Measurements from ENCODE around the gene CEP120.

CEP120 gene

GRCh38 chr5:123358751-123359150 is 64.5 kb downstream of the CEP120 start:
- Histone ChIP-seq H2AFZ (ENCODE audit: low read length) (no peak overlapping the region), H3K9me3 (ENCODE audit: insufficient read depth, low read depth, low read length) (no peaks in the 10 kb centered on the region), H3K4me1 (ENCODE audit: insufficient read depth, low read length, poor library complexity, severe bottlenecking) (no peaks in the 10 kb centered on the region), H3K4me2 (ENCODE audit: low read depth, low read length, poor library complexity, severe bottlenecking) (no peak overlapping the region), H3K4me3 (ENCODE audit: low read length, poor library complexity, severe bottlenecking) (no peak overlapping the region), H3K9ac (ENCODE audit: low read depth, low read length, poor library complexity, severe bottlenecking) (no peak overlapping the region), H3K36me3 (ENCODE audit: insufficient read depth, low read length) (peaks cover 3% of the 10 kb centered on the region; the same call in 1 of the 2 replicates), H4K20me1 (ENCODE audit: insufficient read depth, low read length, poor library complexity, severe bottlenecking) (no peaks in the 10 kb centered on the region), H3K9me2 (replicated peaks; ENCODE audit: low read depth, low read length) (no peaks in the 10 kb centered on the region), H3K27me3 (ENCODE audit: insufficient read depth, low read length, poor library complexity, severe bottlenecking) (no peaks in the 10 kb centered on the region), H3F3A (ENCODE audit: low read depth) (no peaks in the 10 kb centered on the region), H3K79me2 (ENCODE audit: insufficient read depth, low read length) (no peaks in the 10 kb centered on the region)
- no peak for TF ChIP-seq CTCF (conservative IDR thresholded peaks at IDR 0.05; ENCODE audit: low read length)

DNA sequence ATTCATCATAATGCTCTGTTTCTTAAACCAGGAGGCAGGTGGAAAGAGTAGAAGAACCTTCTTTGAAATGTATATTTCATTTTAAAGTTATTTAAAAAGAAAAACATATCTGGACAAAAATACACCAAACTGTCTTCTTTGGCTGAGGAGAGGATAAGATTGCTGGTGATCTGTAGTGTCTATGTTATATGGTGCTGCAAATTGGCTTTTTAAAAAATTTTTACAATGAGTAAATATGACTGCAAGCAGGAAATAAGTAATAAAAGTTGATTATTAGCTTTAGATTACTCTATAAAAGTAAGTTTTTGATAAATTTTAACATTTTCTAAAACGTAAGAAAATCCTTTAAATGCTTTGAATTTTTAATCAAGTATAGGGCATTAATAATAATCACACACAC is 64.9 kb downstream of the CEP120 start:
- no peaks in the 10 kb centered on the region for H3K27me3 ChIP-seq (ENCODE audit: insufficient read depth, low read length, poor library complexity, severe bottlenecking)
- H3K9me2 ChIP-seq (replicated peaks; ENCODE audit: low read depth, low read length), result no peaks in the 10 kb centered on the region
- peaks cover 3% of the 10 kb centered on the region; the same call in 1 of the 2 replicates for H3K36me3 ChIP-seq (ENCODE audit: insufficient read depth, low read length)
- H2AFZ ChIP-seq (ENCODE audit: low read length), result no peak overlapping the region
- no peaks in the 10 kb centered on the region for H3K9me3 ChIP-seq (ENCODE audit: insufficient read depth, low read depth, low read length)
- H3K4me2 ChIP-seq (ENCODE audit: low read depth, low read length, poor library complexity, severe bottlenecking), result no peak overlapping the region
- H3K9ac ChIP-seq (ENCODE audit: low read depth, low read length, poor library complexity, severe bottlenecking), result no peak overlapping the region
- no peaks in the 10 kb centered on the region for H3K4me1 ChIP-seq (ENCODE audit: insufficient read depth, low read length, poor library complexity, severe bottlenecking)
- TF ChIP-seq EZH2phosphoT487 (IDR thresholded peaks at IDR 0.05; ENCODE audit: borderline replicate concordance) (no peak), CTCF (conservative IDR thresholded peaks at IDR 0.05; ENCODE audit: low read length) (no peak)
- no peaks in the 10 kb centered on the region for H3K79me2 ChIP-seq (ENCODE audit: insufficient read depth, low read length)
- H4K20me1 ChIP-seq (ENCODE audit: insufficient read depth, low read length, poor library complexity, severe bottlenecking), result no peaks in the 10 kb centered on the region
- no peak overlapping the region for H3K4me3 ChIP-seq (ENCODE audit: low read length, poor library complexity, severe bottlenecking)
- no peaks in the 10 kb centered on the region for H3F3A ChIP-seq (ENCODE audit: low read depth)

DNA sequence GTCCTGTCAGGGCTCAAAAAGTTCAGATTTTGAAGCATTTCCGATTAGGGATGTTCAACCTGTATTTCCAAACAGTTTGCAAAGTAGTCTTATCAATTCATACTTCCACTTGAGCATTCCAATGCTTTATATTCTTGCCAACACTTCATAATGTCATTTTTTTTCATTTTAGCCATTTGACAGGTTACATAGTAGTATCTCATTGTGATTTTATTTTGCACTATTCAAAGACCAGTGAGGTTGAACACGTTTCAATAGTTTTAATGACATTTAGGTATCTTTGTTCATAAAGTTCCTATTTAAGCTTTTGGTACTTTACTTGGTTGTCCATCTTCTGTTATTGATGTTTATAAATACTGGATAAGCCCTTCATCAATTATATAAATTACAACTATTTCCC is 71.4 kb downstream of the CEP120 start:
- Histone ChIP-seq H3K4me3 (ENCODE audit: low read length, poor library complexity, severe bottlenecking) (no peak overlapping the region), H3K79me2 (ENCODE audit: insufficient read depth, low read length) (no peaks in the 10 kb centered on the region), H3K9me2 (replicated peaks; ENCODE audit: low read depth, low read length) (no peaks in the 10 kb centered on the region), H3K9ac (ENCODE audit: low read depth, low read length, poor library complexity, severe bottlenecking) (no peak overlapping the region), H3K36me3 (ENCODE audit: insufficient read depth, low read length) (no peaks in the 10 kb centered on the region), H3K9me3 (ENCODE audit: insufficient read depth, low read depth, low read length) (no peaks in the 10 kb centered on the region), H3K27me3 (ENCODE audit: insufficient read depth, low read length, poor library complexity, severe bottlenecking) (no peaks in the 10 kb centered on the region), H3K4me1 (ENCODE audit: insufficient read depth, low read length, poor library complexity, severe bottlenecking) (no peaks in the 10 kb centered on the region), H2AFZ (ENCODE audit: low read length) (no peak overlapping the region), H4K20me1 (ENCODE audit: insufficient read depth, low read length, poor library complexity, severe bottlenecking) (no peaks in the 10 kb centered on the region), H3K4me2 (ENCODE audit: low read depth, low read length, poor library complexity, severe bottlenecking) (no peak overlapping the region), H3F3A (ENCODE audit: low read depth) (no peaks in the 10 kb centered on the region)
- TF ChIP-seq EZH2phosphoT487 (IDR thresholded peaks at IDR 0.05; ENCODE audit: borderline replicate concordance) (no peak), CTCF (conservative IDR thresholded peaks at IDR 0.05; ENCODE audit: low read length) (no peak)
